ENCODE measurements around the gene EBP. TPM values are rescaled to one million over a fixed set of nuclear protein-coding genes. Genes with fewer than 3 reads are reported as not detected.

EBP gene
- total and polyA plus RNA-seq, 9 of the 15 experiments (the other 6 are each of a cell fraction or from before 2014, with no cell fraction given), result 228 to 987 (median 274) TPM

- TF ChIP-seq TOE1 (IDR thresholded peaks at IDR 0.05; ENCODE audit: borderline replicate concordance) (no peak; the same call in 1 of the 2 replicates), TOE1 (CRISPR knock-in tag; IDR thresholded peaks at IDR 0.05; ENCODE audit: borderline replicate concordance, low read depth) (no peak), NCOA4 (IDR thresholded peaks at IDR 0.05; ENCODE audit: partially characterized antibody) (no peak), KLF16 (IDR thresholded peaks at IDR 0.05) (peak; percentile 64), HBP1 (CRISPR knock-in tag; IDR thresholded peaks at IDR 0.05) (no peak), SMAD1 (IDR thresholded peaks at IDR 0.05; ENCODE audit: low read depth, low read length, partially characterized antibody) (peak; percentile 88), ZNF57 (CRISPR knock-in tag; IDR thresholded peaks at IDR 0.05) (no peak), ASH1L (IDR thresholded peaks at IDR 0.05; ENCODE audit: borderline replicate concordance, low read depth, partially characterized antibody) (peak; percentile 78), NELFE (IDR thresholded peaks at IDR 0.05; ENCODE audit: insufficient read depth, insufficient read length) (no peak), CCAR2 (IDR thresholded peaks at IDR 0.05; ENCODE audit: low read depth, low read length) (no peak), ZNF518B (CRISPR knock-in tag; IDR thresholded peaks at IDR 0.05) (no peak), NR4A1 (CRISPR knock-in tag; IDR thresholded peaks at IDR 0.05) (no peak), NR4A1 (tag; IDR thresholded peaks at IDR 0.05) (no peak), UBTF (IDR thresholded peaks at IDR 0.05; ENCODE audit: borderline replicate concordance in 1 of 2, low read depth in 2 of 2, low read length in 2 of 2) (no peak), ZNF274 (IDR thresholded peaks at IDR 0.05; ENCODE audit: borderline replicate concordance, low read depth, low read length) (no peak), MTA1 (IDR thresholded peaks at IDR 0.05; ENCODE audit: borderline replicate concordance) (no peak), PHF20 (IDR thresholded peaks at IDR 0.05; ENCODE audit: partially characterized antibody) (no peak), CHCHD3 (CRISPR knock-in tag; IDR thresholded peaks at IDR 0.05) (no peak), ZNF764 (CRISPR knock-in tag; IDR thresholded peaks at IDR 0.05; ENCODE audit: low read depth) (no peak), RFX5 (IDR thresholded peaks at IDR 0.05; ENCODE audit: low read depth, low read length) (no peak), GTF2E2 (tag; IDR thresholded peaks at IDR 0.05) (peak; percentile 51; the same call in 1 of the 2 replicates)
Observed at GRCh38 chrX:48574270-48575266, 53.0 kb downstream of the EBP start, which contains the start of gene RBM3 (continued).
